NCI-H1436 (cell line): ENCODE results near the gene TPBG.
"Not testable (repeated sequence)": the region's sequence is repeated elsewhere in the genome, so short reads cannot be mapped to it uniquely, and the experiment has no call there.

Experiments
- DNase-seq: peaks from one replicate; lab custom pipeline; 2025; lab: John Stamatoyannopoulos, UW

Gene TPBG

DNA sequence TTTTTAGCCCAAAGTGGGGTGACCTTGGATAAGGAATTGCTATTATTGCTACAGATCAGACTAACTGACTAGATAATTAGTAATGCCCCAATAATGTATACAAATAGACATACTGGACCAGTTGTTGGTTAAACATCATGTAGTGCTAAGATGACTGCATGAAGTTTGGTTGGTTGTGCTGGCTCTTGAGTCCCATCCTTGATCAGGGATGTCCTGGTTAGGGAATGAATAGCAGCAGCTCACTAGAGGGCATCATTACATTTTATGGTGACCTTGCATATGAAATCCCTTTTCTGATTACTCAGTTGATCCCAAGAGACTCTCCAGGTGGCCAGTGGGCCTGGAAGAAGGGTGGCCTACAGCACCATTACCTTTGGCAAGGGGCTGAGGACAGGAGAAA, 10.9 kb downstream of the TPBG start:
- no peak for DNase-seq

DNA sequence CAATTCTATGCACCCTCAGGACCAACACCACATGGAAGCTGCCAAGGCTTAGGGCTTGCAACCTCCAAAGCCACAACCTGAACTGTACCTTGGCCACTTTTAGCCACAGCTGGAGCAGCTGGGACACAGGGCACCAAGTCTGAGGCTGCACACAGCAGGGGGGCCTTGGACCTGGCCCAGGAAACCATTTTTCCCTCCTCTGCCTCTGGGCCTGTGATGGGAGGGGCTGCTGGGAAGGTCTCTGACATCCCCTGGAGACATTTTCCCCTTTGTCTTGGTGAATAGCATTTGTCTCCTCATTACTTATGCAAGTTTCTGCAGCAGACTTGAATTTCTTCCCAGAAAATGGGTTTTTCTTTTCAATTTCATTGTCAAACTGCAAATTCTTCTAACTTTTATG, 13.0 kb downstream of the TPBG start:
- DNase-seq = no peak

DNA sequence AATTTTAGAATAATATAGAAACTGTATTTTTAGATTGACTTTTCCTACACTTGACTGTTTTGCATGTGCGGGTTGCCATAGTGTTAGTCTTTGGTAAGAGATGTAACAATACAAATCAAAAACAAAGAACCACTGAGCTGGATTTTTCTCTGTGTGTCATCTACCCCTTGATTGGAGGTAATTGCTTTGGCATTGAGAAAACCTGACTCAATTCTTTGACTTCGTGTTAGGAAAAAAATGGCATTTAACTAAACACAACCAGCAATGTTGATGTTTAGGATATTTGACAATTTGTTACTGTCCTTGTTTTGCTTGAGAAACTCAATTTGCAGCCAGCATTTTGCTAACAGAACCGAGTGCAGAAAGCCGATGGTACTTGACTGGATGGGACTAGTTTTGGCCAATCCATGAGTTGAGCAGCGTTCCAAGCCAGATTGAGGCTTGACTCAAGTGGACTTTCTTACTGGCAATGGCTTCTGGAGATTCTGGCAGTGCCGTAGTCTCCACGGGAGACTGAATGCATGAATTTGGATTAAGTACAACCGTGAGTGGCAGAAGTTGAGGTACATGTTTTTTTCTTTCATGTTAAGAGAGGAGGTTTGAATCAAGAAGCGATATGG, 17.1 kb downstream of the TPBG start:
- DNase-seq = no peak

DNA sequence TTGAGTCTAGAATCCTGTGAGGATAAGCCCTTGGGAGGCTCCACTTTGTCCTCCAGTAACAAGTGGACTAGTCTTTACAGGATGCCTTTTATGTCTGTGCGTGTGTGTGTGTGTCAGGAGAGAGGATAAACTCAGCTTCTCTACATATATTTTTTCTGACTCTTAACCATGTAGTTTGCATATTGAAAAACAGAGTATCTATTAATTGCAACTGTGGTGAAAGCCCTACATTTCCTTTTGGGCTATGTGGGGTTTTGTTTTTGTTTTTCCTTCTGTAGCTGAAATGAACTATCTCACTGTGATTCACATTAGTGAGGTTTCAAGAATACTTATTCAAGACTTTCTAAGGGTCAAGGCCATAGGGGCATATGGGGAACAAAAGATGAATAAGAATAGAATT, 17.7 kb downstream of the TPBG start:
- no peak for DNase-seq

DNA sequence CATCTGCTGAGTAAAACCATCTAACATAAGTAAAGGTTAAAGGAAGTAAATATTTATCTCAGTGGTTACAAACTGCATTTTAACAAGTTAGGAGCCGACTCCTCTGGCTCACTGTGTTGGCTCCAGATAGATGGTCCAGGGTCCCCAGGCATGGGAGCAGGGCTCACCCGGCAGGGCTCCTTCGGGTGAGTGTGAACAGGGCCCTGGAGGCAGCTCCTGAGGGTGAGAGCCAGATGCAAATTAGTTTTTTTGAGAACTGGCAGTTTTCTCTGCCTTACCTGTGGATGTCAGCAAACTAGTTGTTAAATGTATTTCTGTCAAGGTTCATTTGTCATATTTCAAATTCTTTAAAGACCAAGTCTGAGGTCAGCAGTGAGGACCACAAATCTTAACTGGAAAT, 21.5 kb downstream of the TPBG start:
- no peak for DNase-seq

DNA sequence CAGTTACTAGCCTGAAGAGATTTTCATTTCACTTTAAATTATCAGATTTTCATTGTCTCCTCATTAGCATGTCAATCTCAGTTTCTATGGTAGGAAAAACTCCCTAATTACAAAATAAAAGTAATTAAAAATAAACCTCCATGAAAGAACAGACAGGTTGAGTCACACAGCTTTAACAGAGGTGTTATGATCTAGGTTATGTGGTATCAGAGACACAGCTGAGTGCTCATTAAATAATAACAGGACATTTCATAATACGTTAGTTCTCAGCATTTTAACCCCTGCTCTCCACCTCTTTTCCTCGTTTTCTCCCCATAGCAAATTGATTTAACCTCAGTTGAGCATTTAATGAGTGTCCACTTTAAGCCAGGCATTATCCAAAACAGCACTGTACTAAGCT, 21.9 kb downstream of the TPBG start:
- DNase-seq = no peak

DNA sequence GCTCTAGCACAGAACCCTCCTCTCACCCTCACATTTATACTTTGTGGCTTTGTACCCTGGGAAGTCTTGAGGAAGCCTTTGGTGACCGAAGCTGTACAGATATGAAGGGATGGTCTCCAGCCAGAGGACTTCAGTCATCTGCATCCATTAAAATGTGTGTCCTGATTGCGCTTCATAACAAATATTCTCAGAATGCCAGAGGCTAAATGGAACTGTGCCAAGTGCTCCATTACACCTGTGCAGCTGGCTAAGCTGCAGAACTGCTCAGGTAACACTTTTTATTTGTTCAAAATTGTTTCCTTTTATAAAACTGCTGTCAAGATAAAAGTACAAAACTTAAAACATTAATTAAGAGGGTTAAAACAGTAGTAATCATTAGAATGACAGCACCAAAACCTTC, 22.3 kb downstream of the TPBG start:
- DNase-seq = peak; percentile 59

DNA sequence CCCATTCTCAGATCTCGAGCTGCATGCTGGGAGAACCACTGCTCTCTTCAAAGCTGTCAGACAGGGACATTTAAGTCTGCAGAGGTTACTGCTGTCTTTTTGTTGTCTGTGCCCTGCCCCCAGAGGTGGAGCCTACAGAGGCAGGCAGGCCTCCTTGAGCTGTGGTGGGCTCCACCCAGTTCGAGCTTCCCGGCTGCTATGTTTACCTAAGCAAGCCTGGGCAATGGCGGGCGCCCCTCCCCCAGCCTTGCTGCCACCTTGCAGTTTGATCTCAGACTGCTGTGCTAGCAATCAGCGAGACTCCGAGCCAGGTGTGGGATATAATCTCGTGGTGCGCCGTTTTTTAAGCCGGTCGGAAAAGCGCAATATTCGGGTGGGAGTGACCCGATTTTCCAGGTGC, 31.2 kb downstream of the TPBG start:
- DNase-seq = not testable (repeated sequence)

DNA sequence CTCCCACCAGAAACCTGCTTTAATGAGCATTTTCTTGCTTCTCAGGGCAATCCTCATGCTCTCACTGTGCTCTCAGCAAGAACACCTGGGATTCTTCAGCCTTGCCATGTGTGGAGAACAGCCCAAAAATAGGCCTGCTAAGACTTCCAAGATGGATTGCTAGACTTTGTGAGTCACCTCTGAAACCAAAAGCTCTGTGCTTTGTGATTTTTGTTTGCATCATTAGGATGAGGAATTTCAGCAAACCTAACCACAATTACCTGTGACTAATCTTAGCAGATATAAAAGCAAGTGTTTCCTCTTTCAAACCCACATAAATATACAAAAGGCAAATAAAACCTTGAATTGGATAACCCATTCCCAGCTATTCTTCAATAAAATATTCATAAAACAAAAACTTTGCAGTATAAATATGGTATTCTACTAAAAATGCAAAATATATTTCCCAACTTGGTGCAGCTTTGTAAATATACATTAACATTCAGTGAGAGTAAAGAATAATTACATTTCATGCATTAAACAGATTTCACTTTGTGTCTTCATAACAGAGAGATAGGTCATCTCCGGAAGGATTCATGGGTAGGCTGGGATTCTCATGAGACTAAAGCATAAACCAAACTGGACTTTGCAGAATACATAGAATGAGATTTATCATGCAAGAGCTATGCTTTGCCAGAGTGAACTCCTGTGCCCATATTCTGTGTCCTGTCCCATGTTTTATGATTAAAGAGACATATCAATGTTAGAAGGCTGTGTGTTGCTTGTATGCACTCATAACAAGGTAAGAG, 33.5 kb downstream of the TPBG start:
- no peak for DNase-seq

DNA sequence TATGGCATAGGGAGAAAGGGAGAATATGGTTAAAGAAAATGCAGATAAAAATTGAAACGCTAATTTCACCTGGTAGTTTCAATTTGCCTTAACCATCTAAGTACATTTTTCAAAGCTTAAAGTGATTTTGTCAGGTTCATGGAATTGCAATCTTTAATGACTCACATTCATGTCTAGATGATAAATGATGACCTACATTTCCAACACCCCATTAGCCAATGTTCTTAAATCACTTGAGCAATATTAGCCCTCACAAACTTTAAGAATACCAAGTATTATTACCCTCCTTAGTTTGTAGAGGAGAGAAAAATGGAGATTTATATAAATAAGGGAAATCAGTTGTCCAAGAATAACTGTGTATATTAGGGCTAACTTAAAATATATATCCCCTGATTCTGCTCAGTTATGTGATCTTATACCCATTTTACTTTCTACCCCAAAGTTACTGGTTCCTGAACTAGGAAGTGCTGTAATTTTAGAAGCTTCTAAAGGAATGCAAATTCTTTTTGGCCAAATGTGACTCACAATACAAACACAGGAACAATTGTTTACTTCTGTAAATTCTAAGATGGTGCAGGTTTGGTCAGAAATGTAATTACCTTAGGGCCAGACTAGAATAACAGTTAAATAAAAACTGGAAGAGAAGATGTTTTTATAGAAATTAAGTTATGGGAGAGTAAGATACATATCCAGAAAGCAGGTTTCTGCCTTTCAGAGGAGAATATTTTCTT, 34.5 kb downstream of the TPBG start:
- no peak for DNase-seq

DNA sequence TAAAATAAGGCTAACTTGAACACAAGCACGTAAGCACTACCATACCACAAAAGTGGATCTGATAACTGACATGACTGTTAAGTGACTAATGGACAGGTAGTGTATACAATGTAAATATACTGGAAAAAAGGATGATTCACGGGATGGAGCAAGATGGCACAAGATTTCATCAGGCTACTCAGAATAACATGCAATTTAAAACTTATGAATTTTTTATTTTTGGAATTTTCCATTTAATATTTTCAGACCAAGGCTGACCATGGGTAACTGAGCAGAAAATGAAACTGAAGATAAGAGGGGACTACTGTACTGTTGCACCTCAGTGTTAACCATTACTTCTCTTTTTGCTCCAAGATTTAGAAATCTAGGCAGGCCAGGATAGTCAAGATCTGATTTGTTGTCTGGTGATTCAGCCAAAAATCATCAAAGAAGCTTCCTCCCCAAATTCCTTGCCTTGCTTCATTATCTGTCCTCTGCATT, 45.4 kb downstream of the TPBG start:
- DNase-seq = no peak

DNA sequence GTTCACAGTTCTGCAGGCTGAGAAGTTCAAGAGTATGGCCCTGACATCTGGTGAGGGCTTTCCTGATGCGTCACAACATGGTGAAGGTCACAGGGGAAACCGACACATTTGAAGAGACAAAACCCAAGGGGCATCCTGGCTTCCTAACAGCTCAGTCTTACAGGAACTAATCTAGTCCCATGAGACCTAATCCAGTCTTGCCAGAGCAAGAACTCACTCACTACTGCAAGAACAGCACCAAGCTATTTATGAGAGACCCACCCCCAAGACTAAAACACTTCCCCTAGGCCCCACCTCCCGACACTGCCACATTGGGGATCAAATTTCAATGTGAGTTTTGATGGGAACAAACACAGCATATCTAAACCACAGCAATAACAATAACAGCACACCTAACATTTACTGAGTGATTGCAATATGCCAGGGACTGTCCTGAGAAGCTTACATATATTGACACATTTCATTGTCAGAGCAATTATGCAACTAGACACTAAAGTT, 46.6 kb downstream of the TPBG start:
- peak; percentile 25 for DNase-seq

DNA sequence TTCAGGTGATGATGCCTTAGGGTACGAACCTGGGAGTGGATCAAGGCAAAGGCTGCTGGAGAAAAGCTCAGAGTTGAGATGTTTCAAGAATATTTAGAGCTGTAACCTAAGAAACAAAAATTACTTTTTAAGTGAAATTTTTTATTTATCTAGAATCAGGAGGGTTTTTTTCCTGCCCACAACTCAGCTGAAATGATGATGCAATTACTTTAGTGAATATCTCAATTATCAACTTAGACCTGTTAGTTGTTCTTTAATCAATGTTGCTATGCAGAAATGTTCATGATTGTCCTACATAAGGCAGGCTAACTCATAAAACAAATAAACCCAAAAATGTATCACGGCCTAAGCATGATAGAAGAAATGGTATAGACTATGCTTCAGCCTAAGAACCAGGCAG, 50.3 kb downstream of the TPBG start:
- no peak for DNase-seq

DNA sequence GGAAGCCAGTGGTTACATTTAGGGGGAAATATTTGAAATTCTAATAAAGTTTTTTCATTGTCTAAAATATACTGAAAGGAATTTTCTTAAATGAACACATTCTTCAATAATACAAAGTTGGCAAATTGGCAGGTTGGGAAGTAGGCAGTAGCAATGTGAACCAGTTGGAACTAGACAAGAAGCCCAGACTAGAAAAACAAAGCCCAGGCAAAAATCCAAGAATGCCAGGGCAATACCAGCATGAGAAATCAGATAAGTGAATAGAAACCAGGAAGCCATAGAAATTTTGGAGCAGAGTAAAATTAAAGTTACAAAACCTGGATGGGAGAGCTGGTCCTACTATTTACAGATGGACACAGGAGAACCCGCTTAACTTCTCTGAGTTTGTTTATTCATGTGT, 52.2 kb downstream of the TPBG start:
- DNase-seq = no peak

DNA sequence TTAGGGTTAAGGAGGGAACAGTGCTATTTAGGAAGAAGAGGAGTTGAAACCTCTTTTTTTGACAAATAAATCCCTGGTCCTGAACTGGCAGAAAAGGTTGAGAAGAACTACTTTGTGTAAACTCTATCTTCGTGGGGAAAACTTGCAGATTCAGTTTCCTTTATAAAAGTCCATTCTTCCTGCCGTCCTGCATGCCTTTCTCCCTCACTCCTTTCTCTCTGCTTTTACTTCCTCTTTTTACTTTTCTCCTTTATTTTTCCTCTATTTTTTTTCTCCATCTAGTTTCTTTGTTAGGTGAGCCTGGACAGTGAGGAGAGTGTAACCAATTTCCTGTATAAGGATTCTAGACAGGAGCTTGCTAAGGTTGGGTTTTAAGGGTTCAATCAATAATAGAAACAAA, 52.7 kb downstream of the TPBG start:
- no peak for DNase-seq
